Measurements from ENCODE around the gene ITPRIPL2. TPM values are rescaled to one million over a fixed set of nuclear protein-coding genes. Genes with fewer than 3 reads are reported as not detected.

ITPRIPL2 gene
- total RNA-seq, 1 experiment from 2014 or later: 67.9 TPM

DNA sequence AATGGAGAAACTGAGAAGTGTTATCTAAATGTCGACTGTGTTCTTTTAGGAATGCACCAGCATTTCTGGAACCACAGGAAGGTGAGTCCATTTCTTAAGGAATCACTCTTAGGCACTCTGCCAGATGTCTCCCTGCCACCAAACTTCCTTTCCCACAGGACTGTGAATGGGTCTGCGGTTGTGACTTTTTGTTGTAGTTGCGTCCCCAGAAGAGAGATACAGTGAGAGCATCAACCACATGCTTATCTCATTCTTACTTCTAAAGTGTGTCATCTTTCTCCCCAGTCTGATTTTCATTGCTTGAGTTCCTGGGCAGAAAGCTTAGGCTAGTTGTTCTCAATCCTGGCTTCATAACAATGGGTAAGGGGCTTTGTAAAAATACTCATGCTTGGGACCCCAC, 13.4 kb downstream of the ITPRIPL2 start:
- Histone ChIP-seq H2AFZ (ENCODE audit: low read depth, low read length, poor library complexity, severe bottlenecking) (no peak overlapping the region), H3K9ac (ENCODE audit: low read length) (no peak overlapping the region), H3K36me3 (ENCODE audit: control insufficient read depth in 1 of 2, insufficient read depth in 2 of 2, low read length in 2 of 2) (no peaks in the 10 kb centered on the region), H3K27ac (ENCODE audit: low read depth, low read length) (no peak overlapping the region), H3K4me3 (replicated peaks in 1 of 2; ENCODE audit: low read depth in 1 of 2, low read length in 2 of 2) (no peak overlapping the region), H3K27me3 (ENCODE audit: insufficient read depth, low read length) (no peaks in the 10 kb centered on the region), H3K4me2 (ENCODE audit: low read length) (no peak overlapping the region), H3K4me1 (ENCODE audit: control insufficient read depth in 1 of 2, insufficient read depth in 2 of 2, low read length in 2 of 2) (peaks cover 28 to 33% of the 10 kb centered on the region in 2 experiments), H4K20me1 (ENCODE audit: insufficient read depth) (no peaks in the 10 kb centered on the region), H3K79me2 (ENCODE audit: insufficient read depth, low read length) (no peaks in the 10 kb centered on the region), H3K9me2 (ENCODE audit: insufficient read depth) (no peaks in the 10 kb centered on the region), H3K9me3 (ENCODE audit: control insufficient read depth in 1 of 2, insufficient read depth in 1 of 2, low read depth in 1 of 2, low read length in 2 of 2) (peaks cover 0 to 11% of the 10 kb centered on the region in 2 experiments; a peak in 1 of 4 replicates)
- RAD21 ChIA-PET (ENCODE audit: low non-redundant PET in 1 of 2, low total read pairs in 2 of 2, uncharacterized antibody in 2 of 2, unreplicated experiment in 2 of 2): no interaction called here
- no peak for ATAC-seq
- DNase-seq (ENCODE audit: low read depth, low spot score): no peak
- intact Hi-C loops (cut with micrococcal nuclease): no loop called here
- no TSS peak for BruUV-seq (replicated peaks)
- CTCF ChIA-PET: interaction anchor here (1.2 kb wide), 1 partner anchor 12 kb away, joined by 3 read pairs; no protein-coding TSS in a partner anchor
- POLR2A ChIA-PET: no interaction called here
- TF ChIP-seq SRF (IDR thresholded peaks at IDR 0.05; ENCODE audit: low read depth) (no peak), EZH2phosphoT487 (IDR thresholded peaks at IDR 0.05; ENCODE audit: borderline replicate concordance) (no peak), CTCF (IDR thresholded peaks at IDR 0.05 in 2 of 3, conservative IDR thresholded peaks at IDR 0.05 in 1 of 3; ENCODE audit: borderline replicate concordance in 1 of 3, insufficient read depth in 1 of 3, low read depth in 2 of 3, low read length in 2 of 3) (no peak), CEBPB (IDR thresholded peaks at IDR 0.05; ENCODE audit: low read depth) (no peak), SP1 (IDR thresholded peaks at IDR 0.05; ENCODE audit: low read depth) (no peak), EGR1 (IDR thresholded peaks at IDR 0.05; ENCODE audit: low read depth) (no peak), ZBTB33 (IDR thresholded peaks at IDR 0.05; ENCODE audit: extremely low read depth, insufficient replicate concordance, low read length) (no peak), JUND (IDR thresholded peaks at IDR 0.05) (no peak), POLR2A (IDR thresholded peaks at IDR 0.05; ENCODE audit: borderline replicate concordance, extremely low read depth, insufficient read depth, insufficient read length) (no peak), FOSL1 (IDR thresholded peaks at IDR 0.05; ENCODE audit: low read depth) (no peak), ZFX (IDR thresholded peaks at IDR 0.05) (no peak), ELF1 (IDR thresholded peaks at IDR 0.05; ENCODE audit: borderline replicate concordance, low read depth) (no peak), YY1 (IDR thresholded peaks at IDR 0.05; ENCODE audit: extremely low read depth, insufficient replicate concordance, low read depth, low read length) (no peak), POLR2AphosphoS5 (IDR thresholded peaks at IDR 0.05; ENCODE audit: low read depth, low read length) (no peak), RAD21 (IDR thresholded peaks at IDR 0.05; ENCODE audit: low read depth) (no peak), TCF7L2 (IDR thresholded peaks at IDR 0.05; ENCODE audit: borderline replicate concordance, extremely low read depth, insufficient read depth, insufficient read length) (no peak), EZH2 (IDR thresholded peaks at IDR 0.05) (no peak)
- TF ChIP-seq, protein P1, sequence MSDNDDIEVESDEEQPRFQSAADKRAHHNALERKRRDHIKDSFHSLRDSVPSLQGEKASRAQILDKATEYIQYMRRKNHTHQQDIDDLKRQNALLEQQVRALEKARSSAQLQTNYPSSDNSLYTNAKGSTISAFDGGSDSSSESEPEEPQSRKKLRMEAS (IDR thresholded peaks at IDR 0.05): no peak
- TF ChIP-seq, protein P2, sequence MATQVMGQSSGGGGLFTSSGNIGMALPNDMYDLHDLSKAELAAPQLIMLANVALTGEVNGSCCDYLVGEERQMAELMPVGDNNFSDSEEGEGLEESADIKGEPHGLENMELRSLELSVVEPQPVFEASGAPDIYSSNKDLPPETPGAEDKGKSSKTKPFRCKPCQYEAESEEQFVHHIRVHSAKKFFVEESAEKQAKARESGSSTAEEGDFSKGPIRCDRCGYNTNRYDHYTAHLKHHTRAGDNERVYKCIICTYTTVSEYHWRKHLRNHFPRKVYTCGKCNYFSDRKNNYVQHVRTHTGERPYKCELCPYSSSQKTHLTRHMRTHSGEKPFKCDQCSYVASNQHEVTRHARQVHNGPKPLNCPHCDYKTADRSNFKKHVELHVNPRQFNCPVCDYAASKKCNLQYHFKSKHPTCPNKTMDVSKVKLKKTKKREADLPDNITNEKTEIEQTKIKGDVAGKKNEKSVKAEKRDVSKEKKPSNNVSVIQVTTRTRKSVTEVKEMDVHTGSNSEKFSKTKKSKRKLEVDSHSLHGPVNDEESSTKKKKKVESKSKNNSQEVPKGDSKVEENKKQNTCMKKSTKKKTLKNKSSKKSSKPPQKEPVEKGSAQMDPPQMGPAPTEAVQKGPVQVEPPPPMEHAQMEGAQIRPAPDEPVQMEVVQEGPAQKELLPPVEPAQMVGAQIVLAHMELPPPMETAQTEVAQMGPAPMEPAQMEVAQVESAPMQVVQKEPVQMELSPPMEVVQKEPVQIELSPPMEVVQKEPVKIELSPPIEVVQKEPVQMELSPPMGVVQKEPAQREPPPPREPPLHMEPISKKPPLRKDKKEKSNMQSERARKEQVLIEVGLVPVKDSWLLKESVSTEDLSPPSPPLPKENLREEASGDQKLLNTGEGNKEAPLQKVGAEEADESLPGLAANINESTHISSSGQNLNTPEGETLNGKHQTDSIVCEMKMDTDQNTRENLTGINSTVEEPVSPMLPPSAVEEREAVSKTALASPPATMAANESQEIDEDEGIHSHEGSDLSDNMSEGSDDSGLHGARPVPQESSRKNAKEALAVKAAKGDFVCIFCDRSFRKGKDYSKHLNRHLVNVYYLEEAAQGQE (IDR thresholded peaks at IDR 0.05; ENCODE audit: low read depth): no peak
- TF ChIP-seq, protein P3, sequence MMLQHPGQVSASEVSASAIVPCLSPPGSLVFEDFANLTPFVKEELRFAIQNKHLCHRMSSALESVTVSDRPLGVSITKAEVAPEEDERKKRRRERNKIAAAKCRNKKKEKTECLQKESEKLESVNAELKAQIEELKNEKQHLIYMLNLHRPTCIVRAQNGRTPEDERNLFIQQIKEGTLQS (IDR thresholded peaks at IDR 0.05): no peak

All from HCT116 (cell line).